Upper lobe of left lung (tissue), 6 donors: Measurements from ENCODE around the gene ARHGAP45. TPM values are rescaled to one million over a fixed set of nuclear protein-coding genes. Genes with fewer than 3 reads are reported as not detected.

Experiments
- ATAC-seq, 2 donors: fragments of 200-7000 bp; cut with Tn5 transposase; one replicate each; pipeline ENCODE4 v1.9.1; 2022; ENCODE audit warnings: mild to moderate bottlenecking in 2 of 2, moderate library complexity in 2 of 2; ENCODE audit not compliant: low FRiP score in 2 of 2
- DNase-seq, 2 donors: peaks; one replicate each; pipeline ENCODE4 v3.0.0-alpha.2; 2019 to 2020
- H3K27ac ChIP-seq, 4 donors: fragments of 200-600 bp; sonication (generic); one replicate each; pipeline ENCODE4 v1.5.1; 2016 to 2019
- H3K27me3 ChIP-seq, 4 donors: fragments of 200-600 bp; sonication (generic); one replicate each; pipeline ENCODE4 v1.5.1; 2017 to 2019
- H3K36me3 ChIP-seq, 4 donors: fragments of 200-600 bp; sonication (generic); one replicate each; pipeline ENCODE4 v1.5.1; 2016 to 2019
- H3K4me1 ChIP-seq, 4 donors: fragments of 200-600 bp; sonication (generic); one replicate each; pipeline ENCODE4 v1.5.1; 2018 to 2019
- H3K4me3 ChIP-seq, 4 donors: fragments of 200-600 bp; sonication (generic); one replicate each; pipeline ENCODE4 v1.5.1; 2017 to 2019; ENCODE audit warnings: mild to moderate bottlenecking in 2 of 4, moderate library complexity in 1 of 4
- H3K9me3 ChIP-seq, 4 donors: fragments of 200-600 bp; sonication (generic); one replicate each; pipeline ENCODE4 v1.5.1; 2018 to 2019
- CTCF ChIP-seq, 6 experiments: fragments of 450-650 bp in 4 of 6; fragments of 200-600 bp in 2 of 6; sonication (generic) in 2 of 6; IDR thresholded peaks; one replicate each; pipeline ENCODE4 v1.5.1; 2016 to 2019; ENCODE audit warnings: antibody characterized with exemption in 6 of 6
- EP300 ChIP-seq, 4 donors: sonication (generic); formaldehyde crosslinking; IDR thresholded peaks; one replicate each; pipeline ENCODE4 v1.5.1; 2017; ENCODE audit warnings: antibody characterized with exemption in 4 of 4, control low read depth in 2 of 4
- POLR2A ChIP-seq, 4 donors: fragments of 450-650 bp; IDR thresholded peaks; one replicate each; pipeline ENCODE4 v1.5.1; 2016 to 2017; ENCODE audit warnings: antibody characterized with exemption in 4 of 4, mild to moderate bottlenecking in 2 of 4
- POLR2AphosphoS5 ChIP-seq, 2 donors: sonication (generic); formaldehyde crosslinking; IDR thresholded peaks; one replicate each; pipeline ENCODE4 v1.5.1; 2017; ENCODE audit warnings: antibody characterized with exemption in 2 of 2
- WGBS, 2 donors: methylation state at CpG; one replicate each; pipeline ENCODE4 v1.1.5; 2017 to 2018; 5-methylcytosine and 5-hydroxymethylcytosine counted together
- total RNA-seq, 6 donors: library from RNA; depleted of rRNA in 4 of 6; stranded (reverse); fragments of >200 nt in 4 of 6; gene quantifications; one replicate each; pipeline versions ENCODE4 v1.1.0 to v1.2.1, GENCODE V29; 2016 to 2021
- donor health status: DM: no; HTN: no; CAD: no; lungs with moderate emphysema.
- donor health status: DM: no; HTN: yes; CAD: no; lungs with severe emphysema.

Gene ARHGAP45
- total RNA-seq, 6 donors from 2014 or later, result 91.6 to 332 (median 123) TPM

- Histone ChIP-seq H3K27me3 (no peaks in the 10 kb centered on the region), H3K9me3 (no peaks in the 10 kb centered on the region), H3K27ac (peak overlapping the region; percentile 63 to 83 (median 80)), H3K36me3 (peaks cover 15 to 94% (median 83%) of the 10 kb centered on the region in 4 donors), H3K4me3 (no peak overlapping the region), H3K4me1 (peaks cover 15 to 41% (median 26%) of the 10 kb centered on the region in 4 donors)
- WGBS, 2 donors, result 81 to 83% methylated on average over 19 to 21 of the region's 21 CpGs
- TF ChIP-seq EP300 (IDR thresholded peaks at IDR 0.05) (no peak), POLR2AphosphoS5 (IDR thresholded peaks at IDR 0.05) (no peak), POLR2A (IDR thresholded peaks at IDR 0.05) (no peak), CTCF (IDR thresholded peaks at IDR 0.05) (no peak)
- no peak for ATAC-seq
- DNase-seq, result peak in 1 of 2 donors; percentile 69
Measured at GRCh38 chr19:1086613-1087012, 19.6 kb downstream of the ARHGAP45 start.

DNA sequence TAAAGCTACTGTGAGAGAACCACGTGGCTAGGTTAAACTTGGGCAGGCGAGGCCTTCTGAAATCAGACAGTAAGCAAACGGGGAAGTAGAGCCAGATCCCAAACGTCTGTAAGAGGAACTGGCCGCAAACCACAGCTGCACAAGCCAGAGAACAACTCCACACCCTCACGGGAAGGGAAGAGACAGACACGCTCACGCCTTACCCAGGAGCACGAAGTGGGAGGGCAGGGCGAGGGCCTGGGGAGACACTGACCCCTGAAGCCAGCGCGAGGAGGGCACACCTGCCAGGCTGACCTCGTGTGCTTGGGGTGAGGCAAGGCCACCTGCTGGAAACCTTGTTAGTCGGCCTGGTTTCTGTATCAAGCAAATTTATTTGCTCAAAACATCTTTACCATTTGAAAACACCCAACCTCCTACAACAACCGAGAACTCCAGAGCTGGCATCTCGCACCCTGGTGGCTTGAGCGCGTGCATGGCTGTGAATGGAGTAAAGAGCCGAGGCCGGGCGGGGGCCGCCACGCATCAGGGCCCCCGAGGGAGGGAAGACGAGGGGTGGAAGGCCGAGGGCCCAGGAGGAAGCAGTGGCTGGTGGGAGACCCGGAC, 20.9 kb downstream of the ARHGAP45 start:
- Histone ChIP-seq H3K27me3 (no peaks in the 10 kb centered on the region), H3K27ac (peak overlapping the region; percentile 63 to 83 (median 80)), H3K4me3 (no peak overlapping the region), H3K4me1 (peaks cover 11 to 28% (median 16%) of the 10 kb centered on the region in 4 donors), H3K9me3 (no peaks in the 10 kb centered on the region), H3K36me3 (peaks cover 17 to 97% (median 79%) of the 10 kb centered on the region in 4 donors)
- 57 to 70% methylated on average over 11 to 27 of the region's 27 CpGs for WGBS, 2 donors
- DNase-seq (peak; percentile 83 to 85), ATAC-seq (peak; percentile 71 to 86)
- TF ChIP-seq POLR2AphosphoS5 (IDR thresholded peaks at IDR 0.05) (peak; percentile 45 to 58), EP300 (IDR thresholded peaks at IDR 0.05) (no peak), POLR2A (IDR thresholded peaks at IDR 0.05) (peak in 1 of 4 donors; percentile 39), CTCF (IDR thresholded peaks at IDR 0.05) (no peak)

GRCh38 chr19:1088416-1089010, 21.5 kb downstream of the ARHGAP45 start:
- no peaks in the 10 kb centered on the region for H3K9me3 ChIP-seq
- ATAC-seq (peak; percentile 13 to 70), DNase-seq (peak in 1 of 2 donors; percentile 85)
- H3K4me1 ChIP-seq, result peaks cover 14 to 27% (median 18%) of the 10 kb centered on the region in 4 donors
- H3K4me3 ChIP-seq, result no peak overlapping the region
- peaks cover 17 to 97% (median 75%) of the 10 kb centered on the region in 4 donors for H3K36me3 ChIP-seq
- H3K27ac ChIP-seq, result peak overlapping the region; percentile 63 to 83 (median 80)
- H3K27me3 ChIP-seq, result no peaks in the 10 kb centered on the region
- TF ChIP-seq POLR2A (IDR thresholded peaks at IDR 0.05), result peak in 1 of 4 donors; percentile 29
- no peak for TF ChIP-seq CTCF (IDR thresholded peaks at IDR 0.05)
- TF ChIP-seq POLR2AphosphoS5 (IDR thresholded peaks at IDR 0.05), result peak in 1 of 2 donors; percentile 20
- WGBS, 2 donors, result 72 to 88% methylated on average over 13 to 27 of the region's 27 CpGs

DNA sequence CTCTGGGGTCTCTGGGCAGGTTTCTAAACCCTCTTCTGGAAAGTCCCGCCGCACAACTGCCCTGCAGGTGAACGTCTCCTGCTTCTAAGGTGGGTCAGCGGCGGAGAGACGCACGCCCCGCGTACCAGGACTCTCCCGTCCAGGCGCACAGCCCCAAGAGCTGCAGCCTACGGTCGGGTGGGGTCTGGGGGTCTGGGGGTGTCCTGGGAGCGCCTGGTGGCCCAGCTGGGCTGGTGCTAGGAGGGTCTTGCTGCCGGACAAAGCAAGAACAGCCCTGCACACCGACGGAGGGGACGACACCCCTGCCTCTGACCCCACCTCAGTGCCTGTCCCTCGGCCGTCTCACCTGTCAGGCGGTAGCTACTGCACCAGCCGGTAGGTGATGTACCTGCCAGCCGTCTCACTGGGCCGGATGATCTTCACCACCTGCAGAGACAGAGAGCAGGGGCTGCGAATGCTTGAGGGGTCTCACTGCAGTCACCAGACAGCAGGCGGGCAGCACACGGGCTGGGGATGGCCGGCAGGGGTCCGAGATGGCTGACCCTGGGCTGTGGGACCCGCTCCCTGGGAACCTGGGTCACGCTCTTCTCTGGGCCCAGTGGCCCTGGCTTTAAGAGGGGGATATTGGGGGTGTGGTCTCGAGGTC, 22.3 kb downstream of the ARHGAP45 start:
- H3K4me1 ChIP-seq, result peaks cover 22 to 31% (median 25%) of the 10 kb centered on the region in 4 donors
- no peak for ATAC-seq
- H3K27me3 ChIP-seq, result no peaks in the 10 kb centered on the region
- peak overlapping the region; percentile 49 to 81 (median 71) for H3K27ac ChIP-seq
- DNase-seq, result peak in 1 of 2 donors; percentile 77
- H3K9me3 ChIP-seq, result no peaks in the 10 kb centered on the region
- TF ChIP-seq POLR2A (IDR thresholded peaks at IDR 0.05), result no peak
- TF ChIP-seq POLR2AphosphoS5 (IDR thresholded peaks at IDR 0.05), result no peak
- no peak for TF ChIP-seq CTCF (IDR thresholded peaks at IDR 0.05)
- TF ChIP-seq EP300 (IDR thresholded peaks at IDR 0.05), result no peak
- WGBS, 2 donors, result 93 to 95% methylated on average over 22 to 32 of the region's 32 CpGs
- H3K4me3 ChIP-seq, result no peak overlapping the region
- peaks cover 17 to 93% (median 70%) of the 10 kb centered on the region in 4 donors for H3K36me3 ChIP-seq
